ENCODE measurements around the gene PLOD2. TPM values are rescaled to one million over a fixed set of nuclear protein-coding genes. Genes with fewer than 3 reads are reported as not detected.
A peak's percentile ranks its signal among the peaks of the same experiment; 100 is the strongest.

Gene PLOD2
- total RNA-seq, 1 donor: 345 TPM

GRCh38 chr3:146164971-146165769, 4.2 kb upstream of the PLOD2 start:
- Histone ChIP-seq H3K79me2 (ENCODE audit: insufficient read depth, low read length) (peaks cover 25% of the 10 kb centered on the region), H3K36me3 (ENCODE audit: insufficient read depth, low read length) (no peaks in the 10 kb centered on the region), H3K4me3 (ENCODE audit: insufficient read depth, low read length) (peak overlapping the region; percentile 31), H3K4me2 (ENCODE audit: insufficient read depth, low read length) (peak overlapping the region; percentile 91), H3K27ac (ENCODE audit: low read depth, low read length) (peak overlapping the region; percentile 96), H4K20me1 (ENCODE audit: insufficient read depth, low read length) (no peaks in the 10 kb centered on the region), H3K27me3 (ENCODE audit: insufficient read depth, low read length) (no peaks in the 10 kb centered on the region), H3K9me3 (ENCODE audit: low read depth, low read length) (no peaks in the 10 kb centered on the region), H3K4me1 (ENCODE audit: insufficient read depth, low read length) (peaks cover 61% of the 10 kb centered on the region), H2AFZ (ENCODE audit: low read length) (no peak overlapping the region)
- peak; percentile 44 for DNase-seq (ENCODE audit: insufficient read length, low spot score, missing footprints)
- no peak for TF ChIP-seq CTCF (IDR thresholded peaks at IDR 0.05; ENCODE audit: extremely low read depth, low read depth, low read length)

GRCh38 chr3:146164506-146164905, 3.5 kb upstream of the PLOD2 start:
- no peaks in the 10 kb centered on the region for H3K36me3 ChIP-seq (ENCODE audit: insufficient read depth, low read length)
- H4K20me1 ChIP-seq (ENCODE audit: insufficient read depth, low read length): peaks cover 5% of the 10 kb centered on the region
- H3K4me3 ChIP-seq (ENCODE audit: insufficient read depth, low read length): peak overlapping the region; percentile 41
- H3K9me3 ChIP-seq (ENCODE audit: low read depth, low read length): no peaks in the 10 kb centered on the region
- no peak for TF ChIP-seq CTCF (IDR thresholded peaks at IDR 0.05; ENCODE audit: extremely low read depth, low read depth, low read length)
- peaks cover 31% of the 10 kb centered on the region for H3K79me2 ChIP-seq (ENCODE audit: insufficient read depth, low read length)
- H3K27ac ChIP-seq (ENCODE audit: low read depth, low read length): peak overlapping the region; percentile 96
- H3K4me1 ChIP-seq (ENCODE audit: insufficient read depth, low read length): peaks cover 61% of the 10 kb centered on the region
- H2AFZ ChIP-seq (ENCODE audit: low read length): no peak overlapping the region
- peak overlapping the region; percentile 91 for H3K4me2 ChIP-seq (ENCODE audit: insufficient read depth, low read length)
- DNase-seq (ENCODE audit: insufficient read length, low spot score, missing footprints): no peak
- no peaks in the 10 kb centered on the region for H3K27me3 ChIP-seq (ENCODE audit: insufficient read depth, low read length)

GRCh38 chr3:146164071-146164470, 3.1 kb upstream of the PLOD2 start:
- Histone ChIP-seq H3K4me3 (ENCODE audit: insufficient read depth, low read length) (peak overlapping the region; percentile 41), H3K27ac (ENCODE audit: low read depth, low read length) (peak overlapping the region; percentile 96), H3K79me2 (ENCODE audit: insufficient read depth, low read length) (peaks cover 36% of the 10 kb centered on the region), H3K27me3 (ENCODE audit: insufficient read depth, low read length) (no peaks in the 10 kb centered on the region), H4K20me1 (ENCODE audit: insufficient read depth, low read length) (peaks cover 7% of the 10 kb centered on the region), H3K36me3 (ENCODE audit: insufficient read depth, low read length) (no peaks in the 10 kb centered on the region), H2AFZ (ENCODE audit: low read length) (no peak overlapping the region), H3K4me1 (ENCODE audit: insufficient read depth, low read length) (peaks cover 61% of the 10 kb centered on the region), H3K9me3 (ENCODE audit: low read depth, low read length) (no peaks in the 10 kb centered on the region), H3K4me2 (ENCODE audit: insufficient read depth, low read length) (peak overlapping the region; percentile 91)
- TF ChIP-seq CTCF (IDR thresholded peaks at IDR 0.05; ENCODE audit: extremely low read depth, low read depth, low read length): no peak
- DNase-seq (ENCODE audit: insufficient read length, low spot score, missing footprints): peak; percentile 27

GRCh38 chr3:146163584-146163983, 2.6 kb upstream of the PLOD2 start:
- peak overlapping the region; percentile 41 for H3K4me3 ChIP-seq (ENCODE audit: insufficient read depth, low read length)
- H2AFZ ChIP-seq (ENCODE audit: low read length): no peak overlapping the region
- peaks cover 11% of the 10 kb centered on the region for H4K20me1 ChIP-seq (ENCODE audit: insufficient read depth, low read length)
- H3K79me2 ChIP-seq (ENCODE audit: insufficient read depth, low read length): peaks cover 40% of the 10 kb centered on the region
- peak overlapping the region; percentile 91 for H3K4me2 ChIP-seq (ENCODE audit: insufficient read depth, low read length)
- peak; percentile 93 for DNase-seq (ENCODE audit: insufficient read length, low spot score, missing footprints)
- no peaks in the 10 kb centered on the region for H3K9me3 ChIP-seq (ENCODE audit: low read depth, low read length)
- H3K36me3 ChIP-seq (ENCODE audit: insufficient read depth, low read length): no peaks in the 10 kb centered on the region
- TF ChIP-seq CTCF (IDR thresholded peaks at IDR 0.05; ENCODE audit: extremely low read depth, low read depth, low read length): peak; percentile 39
- H3K27me3 ChIP-seq (ENCODE audit: insufficient read depth, low read length): no peaks in the 10 kb centered on the region
- peak overlapping the region; percentile 96 for H3K27ac ChIP-seq (ENCODE audit: low read depth, low read length)
- peaks cover 63% of the 10 kb centered on the region for H3K4me1 ChIP-seq (ENCODE audit: insufficient read depth, low read length)
